Stromal cell of bone marrow (primary cell): ENCODE measurements around the gene FBXL22.

Source experiments
- DNase-seq: peaks from one replicate; pipeline ENCODE4 v3.0.0-alpha.2; 2012; ENCODE audit warnings: low read depth

Gene FBXL22

GRCh38 chr15:63593705-63594671 lies 3.2 kb upstream of the FBXL22 start:
- no peak for DNase-seq

GRCh38 chr15:63595065-63595464 lies 2.1 kb upstream of the FBXL22 start:
- DNase-seq: no peak

DNA sequence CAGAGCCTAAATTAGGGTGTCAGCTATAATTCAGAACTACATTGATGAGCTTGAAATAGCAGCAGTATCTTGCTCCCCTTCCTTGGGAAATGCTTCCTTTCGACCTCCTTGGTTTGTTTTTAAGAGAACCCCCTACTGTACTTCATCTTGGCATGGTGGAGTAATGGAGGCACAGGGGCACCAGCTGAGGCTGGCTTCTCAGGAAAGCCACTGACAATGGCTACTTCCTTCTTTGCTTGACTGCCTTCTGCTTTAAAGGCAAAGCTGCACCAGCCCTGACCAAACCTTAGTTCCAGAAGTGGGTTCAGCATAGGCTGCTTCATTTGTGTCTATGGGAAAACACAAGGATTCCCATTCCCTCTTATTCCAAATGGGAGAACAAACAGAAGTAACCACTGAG lies 1.5 kb upstream of the FBXL22 start:
- DNase-seq: no peak

GRCh38 chr15:63596676-63597037 lies 530 bp upstream of the FBXL22 start:
- peak; percentile 18 for DNase-seq

DNA sequence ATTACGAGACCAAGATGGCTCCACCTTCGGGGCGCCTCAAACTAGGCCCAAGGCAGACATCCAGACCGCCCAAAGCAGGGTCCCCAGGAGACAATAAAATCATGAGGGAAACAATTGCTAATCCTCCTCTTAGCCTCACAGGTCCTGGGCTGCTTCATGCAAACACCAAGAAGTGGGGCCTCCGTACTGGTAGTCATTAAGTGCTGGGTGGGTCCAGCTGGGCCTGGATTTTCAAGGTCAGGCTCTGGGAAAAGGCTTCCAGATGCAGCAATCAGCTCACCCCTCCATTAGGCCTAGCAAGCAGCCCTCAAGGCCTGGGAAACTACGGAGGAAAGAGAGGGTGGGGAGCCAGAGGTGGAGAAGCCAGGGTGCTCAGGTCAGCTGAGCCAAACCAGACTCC lies 634 bp downstream of the FBXL22 start:
- no peak for DNase-seq

GRCh38 chr15:63598473-63599400 lies 1.6 kb downstream of the FBXL22 start:
- DNase-seq: no peak

DNA sequence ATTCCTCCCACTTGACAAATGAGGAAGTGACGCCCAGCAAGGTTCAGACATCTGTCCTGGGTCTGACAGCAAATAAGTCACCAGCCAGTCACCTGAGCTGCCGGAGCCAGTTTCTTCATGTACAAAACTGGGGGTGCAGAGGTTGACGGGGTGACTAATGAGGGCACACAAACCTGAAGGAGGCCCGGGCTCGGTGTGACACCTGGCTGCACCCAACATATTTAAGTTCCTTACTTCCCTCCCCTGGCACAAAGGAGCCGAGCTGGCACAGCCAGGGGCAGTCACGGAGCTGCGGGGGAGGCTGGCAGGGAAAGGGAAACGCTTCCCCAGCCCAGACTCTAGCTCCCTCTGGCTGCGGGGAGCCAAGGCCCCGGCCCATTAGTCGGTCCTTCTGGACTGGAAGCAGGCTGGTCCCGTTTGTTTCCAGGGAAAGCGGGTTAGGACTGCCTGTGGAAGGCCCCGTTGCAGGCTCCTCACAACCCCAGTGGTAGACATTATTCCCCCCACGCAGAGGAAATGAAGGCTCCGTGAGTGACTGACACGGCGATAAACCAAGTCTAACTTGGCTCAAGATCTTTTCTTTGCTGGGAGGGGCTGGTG lies 2.3 kb downstream of the FBXL22 start:
- DNase-seq: peak; percentile 24

DNA sequence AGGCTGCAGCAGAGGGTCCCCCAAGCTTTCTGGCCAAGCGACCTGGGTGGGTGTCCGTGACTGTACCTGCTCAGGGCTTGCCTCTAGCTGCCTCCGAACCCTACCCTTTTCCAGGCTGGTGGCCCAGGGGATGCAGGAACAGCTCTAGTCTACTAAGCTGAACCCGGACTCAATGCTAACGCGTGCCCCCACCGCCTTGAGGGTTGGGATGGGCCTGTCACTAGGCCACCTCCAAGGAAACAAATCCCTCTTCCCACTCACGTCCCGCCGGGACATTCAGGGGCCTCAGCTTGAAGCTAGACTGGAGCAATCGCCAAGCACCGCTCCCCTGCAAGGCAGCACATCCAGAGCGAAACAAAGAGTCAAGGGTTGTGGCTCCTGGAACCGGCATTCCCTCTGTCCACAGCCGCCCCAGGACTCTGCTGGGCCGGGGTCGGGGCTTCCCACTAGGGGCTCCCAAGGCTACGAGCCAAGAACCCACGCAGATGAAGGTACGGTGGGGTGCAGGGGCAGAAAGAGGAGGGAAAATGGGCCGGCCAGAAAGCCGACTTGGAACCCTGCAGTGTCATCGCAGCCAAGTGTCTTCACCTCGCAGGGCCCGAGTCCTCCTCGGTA lies 2.9 kb downstream of the FBXL22 start:
- DNase-seq: no peak

- DNase-seq: peak; percentile 87
Observed at GRCh38 chr15:63600616-63601025, 3.4 kb downstream of the FBXL22 start.

DNA sequence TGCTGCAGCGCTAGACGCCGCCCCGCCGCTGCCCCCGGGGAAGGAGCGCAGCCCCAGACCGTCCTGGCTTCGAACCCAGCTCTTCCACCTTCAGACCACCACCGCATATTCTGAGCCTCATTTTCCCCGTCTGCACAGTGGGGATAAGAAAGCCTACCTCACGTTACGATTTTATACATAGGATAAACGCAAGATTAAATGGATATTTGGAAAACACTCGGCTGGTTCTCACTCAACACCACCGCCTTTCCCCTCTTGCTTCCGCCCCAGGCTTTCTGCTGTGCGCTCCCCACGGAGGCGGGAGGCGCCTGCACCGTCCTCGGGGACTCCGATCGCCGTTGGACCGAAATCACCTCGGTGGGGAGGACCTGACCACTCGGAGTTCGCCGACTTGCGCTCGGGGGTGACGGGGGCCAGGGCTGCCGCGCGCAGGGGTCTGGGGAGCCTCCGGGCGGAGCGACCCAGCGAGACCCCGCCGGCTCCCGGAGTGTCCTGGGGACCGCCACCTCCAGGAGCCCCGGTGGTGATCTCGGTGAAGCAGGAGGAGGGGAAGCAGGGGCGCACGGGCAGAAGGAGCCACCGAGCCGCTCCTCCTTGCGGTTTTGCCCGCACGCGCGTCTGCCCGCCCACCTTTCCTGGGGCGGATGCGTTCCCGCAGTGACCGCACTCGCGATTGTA lies 4.0 kb downstream of the FBXL22 start:
- no peak for DNase-seq

- no peak for DNase-seq
Observed at GRCh38 chr15:63601704-63602185, 4.6 kb downstream of the FBXL22 start.

GRCh38 chr15:63602595-63602994 lies 5.4 kb downstream of the FBXL22 start:
- DNase-seq: no peak

DNA sequence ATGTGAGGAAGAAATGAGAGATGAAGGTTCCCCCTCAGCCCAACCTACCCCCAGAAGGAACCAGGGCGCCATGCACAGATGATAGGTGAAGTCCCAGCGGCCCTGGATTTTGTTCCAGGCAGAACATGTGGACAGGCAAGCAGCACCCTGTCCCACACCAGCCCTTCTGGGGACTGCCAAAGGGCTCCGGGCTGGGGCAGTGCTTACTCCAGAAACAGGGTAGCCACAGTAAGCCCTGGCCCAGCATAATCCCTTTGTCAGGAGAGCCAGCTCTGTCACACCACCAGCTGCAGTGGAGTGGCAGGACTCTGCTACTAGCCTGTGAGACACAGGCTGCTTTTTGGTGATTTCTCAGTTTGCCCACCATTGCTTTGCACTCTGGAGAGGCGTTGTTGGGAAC lies 6.3 kb downstream of the FBXL22 start:
- no peak for DNase-seq

GRCh38 chr15:63604281-63604680 lies 7.1 kb downstream of the FBXL22 start:
- DNase-seq: no peak

GRCh38 chr15:63605036-63605435 lies 7.8 kb downstream of the FBXL22 start:
- DNase-seq: no peak

- no peak for DNase-seq
Observed at GRCh38 chr15:63605816-63606215, 8.6 kb downstream of the FBXL22 start.

- no peak for DNase-seq
Observed at GRCh38 chr15:63606308-63606707, 9.1 kb downstream of the FBXL22 start.

DNA sequence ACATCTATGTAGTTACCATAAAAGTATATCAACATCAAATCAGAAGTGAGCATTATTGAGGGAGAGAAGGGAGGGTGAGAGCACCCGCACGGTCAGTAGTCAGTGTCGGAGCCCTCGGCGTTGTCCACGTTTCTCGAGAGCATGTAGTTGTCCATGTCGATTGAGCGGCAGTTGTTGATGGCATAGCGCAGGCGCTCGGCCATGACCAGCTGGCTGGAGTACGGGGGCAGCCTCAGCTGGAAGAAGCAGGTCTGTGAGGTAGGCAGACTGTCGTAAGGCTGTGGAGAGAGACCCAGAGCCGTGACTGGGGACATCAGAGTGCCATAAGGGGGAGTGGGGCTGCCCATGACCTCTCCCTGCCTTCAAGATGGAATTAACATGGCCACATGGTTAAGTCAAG lies 11.8 kb downstream of the FBXL22 start:
- no peak for DNase-seq

DNA sequence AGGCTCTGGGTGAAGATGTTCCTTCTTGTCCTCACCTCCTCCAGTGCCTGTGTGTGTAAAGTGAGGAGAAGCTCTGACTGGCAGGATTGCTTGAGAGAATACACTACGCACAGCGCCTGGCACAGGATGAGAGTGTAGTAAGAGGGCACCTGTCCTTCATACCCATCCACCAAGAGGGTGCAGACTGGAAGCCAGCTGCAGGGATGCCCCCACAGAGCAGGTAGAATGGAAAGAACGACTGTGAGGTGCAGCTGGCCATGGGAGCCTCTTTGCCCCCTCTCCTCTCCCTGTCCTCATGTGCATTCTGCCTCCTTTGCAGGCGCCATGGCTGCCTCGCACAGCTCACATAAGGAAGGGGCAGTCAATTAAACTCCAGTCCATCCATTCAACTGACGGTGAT lies 12.3 kb downstream of the FBXL22 start:
- DNase-seq: no peak

GRCh38 chr15:63610209-63610841 lies 13.1 kb downstream of the FBXL22 start:
- DNase-seq: peak; percentile 83

GRCh38 chr15:63611177-63611576 lies 14.0 kb downstream of the FBXL22 start:
- no peak for DNase-seq
